A549 treated with RU486 at 1 μM for 4 hours (cell line): ENCODE results near the gene GRHL1. TPM values are rescaled to one million over a fixed set of nuclear protein-coding genes. Genes with fewer than 3 reads are reported as not detected.

Source experiments
- total RNA-seq: library from RNA; stranded (reverse); fragments of 200-300 nt; extraction: Qiagen RNA extraction; gene quantifications from 5 replicates; pipeline ENCODE4 v1.2.3, GENCODE V29; 2022; ENCODE audit warnings: low read depth

GRHL1 gene, protein sequence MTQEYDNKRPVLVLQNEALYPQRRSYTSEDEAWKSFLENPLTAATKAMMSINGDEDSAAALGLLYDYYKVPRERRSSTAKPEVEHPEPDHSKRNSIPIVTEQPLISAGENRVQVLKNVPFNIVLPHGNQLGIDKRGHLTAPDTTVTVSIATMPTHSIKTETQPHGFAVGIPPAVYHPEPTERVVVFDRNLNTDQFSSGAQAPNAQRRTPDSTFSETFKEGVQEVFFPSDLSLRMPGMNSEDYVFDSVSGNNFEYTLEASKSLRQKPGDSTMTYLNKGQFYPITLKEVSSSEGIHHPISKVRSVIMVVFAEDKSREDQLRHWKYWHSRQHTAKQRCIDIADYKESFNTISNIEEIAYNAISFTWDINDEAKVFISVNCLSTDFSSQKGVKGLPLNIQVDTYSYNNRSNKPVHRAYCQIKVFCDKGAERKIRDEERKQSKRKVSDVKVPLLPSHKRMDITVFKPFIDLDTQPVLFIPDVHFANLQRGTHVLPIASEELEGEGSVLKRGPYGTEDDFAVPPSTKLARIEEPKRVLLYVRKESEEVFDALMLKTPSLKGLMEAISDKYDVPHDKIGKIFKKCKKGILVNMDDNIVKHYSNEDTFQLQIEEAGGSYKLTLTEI
- 0.73 to 2.7 TPM (median 1.2 TPM) in 5 replicates for total RNA-seq

GRCh38 chr2:9951522-9952285 lies at the start of gene GRHL1:
Gene GRHL1 (plus strand): TSS chr2:9951693. CDS start chr2:9951834, 141 bp downstream.

DNA sequence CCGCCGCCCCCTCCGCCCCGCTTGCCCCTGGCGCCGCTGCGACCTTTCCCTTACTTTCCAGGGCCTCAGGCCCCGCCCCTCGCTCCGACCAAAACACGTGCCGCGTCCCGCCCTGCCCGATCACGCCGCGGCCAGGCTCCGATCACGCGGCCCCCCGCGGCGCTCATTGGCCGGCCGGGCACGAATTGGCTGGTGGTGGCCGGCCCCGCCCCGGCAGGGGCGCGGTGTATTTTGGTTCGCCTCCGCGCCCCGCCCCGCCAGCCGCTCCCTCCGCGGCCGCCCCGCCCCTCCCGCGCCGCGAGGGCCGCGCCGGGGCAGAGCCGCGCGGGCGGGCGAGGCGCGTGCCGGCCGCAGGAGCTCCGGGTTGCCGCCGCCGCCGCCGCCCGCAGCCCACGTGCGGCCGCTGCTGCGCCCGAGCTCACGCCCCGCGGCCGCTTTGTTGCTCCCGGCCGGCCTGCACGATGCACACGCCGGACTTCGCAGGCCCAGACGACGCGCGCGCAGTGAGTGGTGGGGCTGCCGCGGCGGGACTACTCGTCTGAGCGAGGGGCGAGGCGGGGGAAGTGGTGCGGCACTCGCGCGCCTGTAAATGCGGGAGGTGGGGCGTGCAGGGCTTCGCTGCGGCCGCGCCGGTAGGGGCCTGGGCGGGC lies 91.9 kb downstream of the GRHL1 start, which contains the start of gene KLF11:
TSS of gene KLF11 (plus strand) at position 295 of the 650 bp plus-strand sequence. CDS start at position 462, 167 bp downstream.

Other genes with a start within 250 kb of the GRHL1 start
- gene TAF1B, start 108.2 kb upstream of the GRHL1 start, total RNA-seq, result 19.7 to 52.3 TPM (median 26.0 TPM) in 5 replicates
- 3.2 to 6.7 TPM (median 5.4 TPM) in 5 replicates for gene KLF11, start 91.9 kb downstream of the GRHL1 start, total RNA-seq
- gene CYS1, start 128.7 kb downstream of the GRHL1 start, total RNA-seq, result 0.90 to 1.6 TPM (median 1.4 TPM) in 5 replicates
- gene RRM2, start 171.0 kb downstream of the GRHL1 start, total RNA-seq, result 185 to 280 TPM (median 213 TPM) in 5 replicates